ELF-1 (cell line): ENCODE data around the gene RASGRF1.
A peak's percentile ranks its signal among the peaks of the same experiment; 100 is the strongest.

Experiments used
- DNase-seq: peaks from one replicate; pipeline ENCODE4 v3.0.0-alpha.2; 2016; ENCODE audit warnings: low read depth, low spot score

The RASGRF1 gene

GRCh38 chr15:78989701-78990240 lies 100.8 kb downstream of the RASGRF1 start:
- no peak for DNase-seq

GRCh38 chr15:78988361-78988911 lies 102.1 kb downstream of the RASGRF1 start:
- peak; percentile 48 for DNase-seq

- no peak for DNase-seq
Observed at GRCh38 chr15:78987556-78988360, 102.8 kb downstream of the RASGRF1 start.

GRCh38 chr15:78985859-78986475 lies 104.6 kb downstream of the RASGRF1 start:
- DNase-seq: no peak

GRCh38 chr15:78984041-78984440 lies 106.5 kb downstream of the RASGRF1 start:
- no peak for DNase-seq

- DNase-seq: no peak
Observed at GRCh38 chr15:78983146-78983918, 107.2 kb downstream of the RASGRF1 start.

GRCh38 chr15:78982736-78983135 lies 107.8 kb downstream of the RASGRF1 start:
- no peak for DNase-seq

- no peak for DNase-seq
Observed at GRCh38 chr15:78981532-78982313, 108.9 kb downstream of the RASGRF1 start.

GRCh38 chr15:78979456-78980320 lies 110.9 kb downstream of the RASGRF1 start:
- DNase-seq: peak; percentile 89

GRCh38 chr15:78978601-78979179 lies 111.9 kb downstream of the RASGRF1 start:
- no peak for DNase-seq

- DNase-seq: no peak
Observed at GRCh38 chr15:78977591-78978347, 112.8 kb downstream of the RASGRF1 start.

GRCh38 chr15:78977091-78977571 lies 113.4 kb downstream of the RASGRF1 start:
- DNase-seq: no peak

- DNase-seq: no peak
Observed at GRCh38 chr15:78976691-78977090, 113.9 kb downstream of the RASGRF1 start.

- no peak for DNase-seq
Observed at GRCh38 chr15:78974272-78974918, 116.2 kb downstream of the RASGRF1 start.

GRCh38 chr15:78969687-78970349 lies 120.8 kb downstream of the RASGRF1 start:
- DNase-seq: no peak

- DNase-seq: no peak
Observed at GRCh38 chr15:78968539-78969271, 121.9 kb downstream of the RASGRF1 start.

- DNase-seq: no peak
Observed at GRCh38 chr15:78968114-78968513, 122.5 kb downstream of the RASGRF1 start.
